ENCODE data around the gene IMPA2.

Gene IMPA2

GRCh38 chr18:12030670-12031069, 49.4 kb downstream of the IMPA2 start:
- no peak overlapping the region for H3K23ac ChIP-seq (ENCODE audit: low read length)
- H3K27me3 ChIP-seq (ENCODE audit: insufficient read depth, low read length): no peaks in the 10 kb centered on the region
- H3K79me2 ChIP-seq (ENCODE audit: control insufficient read depth, insufficient read depth, low read length, poor library complexity): no peaks in the 10 kb centered on the region
- H3K4ac ChIP-seq (ENCODE audit: low read depth, low read length): no peak overlapping the region
- no peak overlapping the region for H3K27ac ChIP-seq (ENCODE audit: low read depth, low read length)
- no peak overlapping the region for H4K91ac ChIP-seq (ENCODE audit: low read depth, low read length)
- H2BK5ac ChIP-seq (ENCODE audit: low read depth, low read length, poor library complexity): no peak overlapping the region
- no peaks in the 10 kb centered on the region for H3K9me3 ChIP-seq (ENCODE audit: insufficient read depth, low read depth, low read length)
- H3K79me1 ChIP-seq (ENCODE audit: low read length): no peaks in the 10 kb centered on the region
- no peak overlapping the region for H4K8ac ChIP-seq (ENCODE audit: low read depth, low read length)
- H2BK120ac ChIP-seq (ENCODE audit: insufficient read depth, low read length, poor library complexity): no peak overlapping the region
- H2AFZ ChIP-seq (ENCODE audit: insufficient read depth, low read length, poor library complexity): no peak overlapping the region
- WGBS (ENCODE audit: extremely low coverage, insufficient coverage, insufficient read length): no CpG with 5 or more reads among the region's 10 CpGs
- H3K4me3 ChIP-seq (ENCODE audit: low read depth, low read length): no peak overlapping the region
- no peak overlapping the region for H3K18ac ChIP-seq (ENCODE audit: low read length)
- no peak for DNase-seq
- no peak overlapping the region for H2AK5ac ChIP-seq (ENCODE audit: low read length)
- H3K4me2 ChIP-seq (ENCODE audit: low read length): no peak overlapping the region
- no peaks in the 10 kb centered on the region for H3K36me3 ChIP-seq (ENCODE audit: control insufficient read depth in 1 of 2, insufficient read depth in 2 of 2, low read length in 2 of 2)
- no peak overlapping the region for H3K14ac ChIP-seq (ENCODE audit: low read length)
- H3K4me1 ChIP-seq (ENCODE audit: control insufficient read depth in 1 of 2, insufficient read depth in 2 of 2, low read length in 2 of 2): no peaks in the 10 kb centered on the region
- no peak overlapping the region for H3K9ac ChIP-seq (ENCODE audit: low read length)
- no peak overlapping the region for H2BK12ac ChIP-seq (ENCODE audit: low read length)
- H4K12ac ChIP-seq (ENCODE audit: low read depth, low read length): no peak overlapping the region

- Histone ChIP-seq H2AK5ac (ENCODE audit: low read length) (no peak overlapping the region), H3K79me2 (ENCODE audit: control insufficient read depth, insufficient read depth, low read length, poor library complexity) (no peaks in the 10 kb centered on the region), H3K4me3 (ENCODE audit: low read depth, low read length) (no peak overlapping the region), H3K18ac (ENCODE audit: low read length) (no peak overlapping the region), H3K4me2 (ENCODE audit: low read length) (no peak overlapping the region), H3K4me1 (ENCODE audit: control insufficient read depth in 1 of 2, insufficient read depth in 2 of 2, low read length in 2 of 2) (no peaks in the 10 kb centered on the region), H3K36me3 (ENCODE audit: control insufficient read depth in 1 of 2, insufficient read depth in 2 of 2, low read length in 2 of 2) (no peaks in the 10 kb centered on the region), H3K9ac (ENCODE audit: low read length) (no peak overlapping the region), H4K8ac (ENCODE audit: low read depth, low read length) (no peak overlapping the region), H3K23ac (ENCODE audit: low read length) (no peak overlapping the region), H3K79me1 (ENCODE audit: low read length) (no peaks in the 10 kb centered on the region), H2BK5ac (ENCODE audit: low read depth, low read length, poor library complexity) (no peak overlapping the region), H3K27me3 (ENCODE audit: insufficient read depth, low read length) (no peaks in the 10 kb centered on the region), H3K14ac (ENCODE audit: low read length) (no peak overlapping the region), H2BK120ac (ENCODE audit: insufficient read depth, low read length, poor library complexity) (no peak overlapping the region), H3K27ac (ENCODE audit: low read depth, low read length) (no peak overlapping the region), H3K4ac (ENCODE audit: low read depth, low read length) (no peak overlapping the region), H2AFZ (ENCODE audit: insufficient read depth, low read length, poor library complexity) (no peak overlapping the region), H3K9me3 (ENCODE audit: insufficient read depth, low read depth, low read length) (no peaks in the 10 kb centered on the region), H4K91ac (ENCODE audit: low read depth, low read length) (no peak overlapping the region), H2BK12ac (ENCODE audit: low read length) (no peak overlapping the region), H4K12ac (ENCODE audit: low read depth, low read length) (no peak overlapping the region)
- DNase-seq: no peak
- no CpG with 5 or more reads among the region's 1 CpG for WGBS (ENCODE audit: extremely low coverage, insufficient coverage, insufficient read length)
Measured at GRCh38 chr18:12031181-12031580, 49.9 kb downstream of the IMPA2 start.

- Histone ChIP-seq H2BK120ac (ENCODE audit: insufficient read depth, low read length, poor library complexity) (no peak overlapping the region), H4K91ac (ENCODE audit: low read depth, low read length) (no peak overlapping the region), H3K79me1 (ENCODE audit: low read length) (no peaks in the 10 kb centered on the region), H3K23ac (ENCODE audit: low read length) (no peak overlapping the region), H3K14ac (ENCODE audit: low read length) (no peak overlapping the region), H3K36me3 (ENCODE audit: control insufficient read depth in 1 of 2, insufficient read depth in 2 of 2, low read length in 2 of 2) (no peaks in the 10 kb centered on the region), H2AK5ac (ENCODE audit: low read length) (no peak overlapping the region), H3K4me2 (ENCODE audit: low read length) (no peak overlapping the region), H2AFZ (ENCODE audit: insufficient read depth, low read length, poor library complexity) (no peak overlapping the region), H3K27me3 (ENCODE audit: insufficient read depth, low read length) (no peaks in the 10 kb centered on the region), H4K12ac (ENCODE audit: low read depth, low read length) (no peak overlapping the region), H3K79me2 (ENCODE audit: control insufficient read depth, insufficient read depth, low read length, poor library complexity) (no peaks in the 10 kb centered on the region), H4K8ac (ENCODE audit: low read depth, low read length) (no peak overlapping the region), H3K4me1 (ENCODE audit: control insufficient read depth in 1 of 2, insufficient read depth in 2 of 2, low read length in 2 of 2) (no peaks in the 10 kb centered on the region), H2BK5ac (ENCODE audit: low read depth, low read length, poor library complexity) (no peak overlapping the region), H2BK12ac (ENCODE audit: low read length) (no peak overlapping the region), H3K9me3 (ENCODE audit: insufficient read depth, low read depth, low read length) (no peaks in the 10 kb centered on the region), H3K9ac (ENCODE audit: low read length) (no peak overlapping the region), H3K27ac (ENCODE audit: low read depth, low read length) (no peak overlapping the region), H3K18ac (ENCODE audit: low read length) (no peak overlapping the region), H3K4me3 (ENCODE audit: low read depth, low read length) (no peak overlapping the region), H3K4ac (ENCODE audit: low read depth, low read length) (no peak overlapping the region)
- WGBS (ENCODE audit: extremely low coverage, insufficient coverage, insufficient read length): no CpG with 5 or more reads among the region's 7 CpGs
- DNase-seq: peak in 1 of 2 donors; percentile 9
Measured at GRCh38 chr18:12031846-12032245, 50.5 kb downstream of the IMPA2 start.

DNA sequence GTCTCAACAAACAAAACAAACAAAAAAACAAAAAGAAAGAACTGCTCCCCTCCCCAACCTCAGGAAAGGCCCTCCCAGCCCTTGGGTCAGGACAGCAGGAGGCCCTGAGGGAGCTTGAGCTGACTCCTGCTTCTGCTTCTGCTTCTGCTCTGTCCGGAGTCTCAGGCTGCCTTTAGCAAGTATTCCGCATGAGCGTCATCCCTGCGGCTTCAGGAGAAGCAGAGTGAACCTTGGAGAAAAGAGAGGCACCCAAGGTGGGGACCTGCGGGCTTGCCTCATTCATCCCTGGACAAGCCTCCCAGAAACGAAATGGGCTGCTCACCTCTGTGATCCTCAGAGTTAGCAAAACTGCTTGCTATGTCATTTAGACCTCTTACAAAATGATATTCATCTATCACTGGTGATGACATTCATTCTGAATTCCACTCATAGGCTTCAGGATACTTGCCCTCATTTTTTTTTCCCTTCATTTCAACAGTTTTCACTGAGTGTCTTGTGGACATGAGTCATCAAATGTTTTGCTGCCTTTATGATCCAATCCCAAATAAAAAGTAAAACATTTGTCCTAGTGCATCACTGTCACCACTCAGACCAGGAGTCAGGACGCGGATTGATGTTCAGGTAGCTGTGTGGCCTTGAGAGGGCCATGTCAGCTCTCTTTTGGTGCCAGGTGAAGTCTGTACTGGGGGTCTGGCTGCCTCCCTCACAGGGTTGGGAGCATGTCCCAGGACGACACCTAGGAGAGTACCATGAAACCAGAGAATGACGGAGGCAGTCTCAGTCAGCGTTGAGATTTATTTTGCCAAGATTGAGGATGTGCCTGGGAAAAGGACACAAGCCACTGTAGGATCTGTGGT, 51.7 kb downstream of the IMPA2 start:
- Histone ChIP-seq H3K9me3 (ENCODE audit: insufficient read depth, low read depth, low read length) (no peaks in the 10 kb centered on the region), H4K12ac (ENCODE audit: low read depth, low read length) (no peak overlapping the region), H3K79me1 (ENCODE audit: low read length) (no peaks in the 10 kb centered on the region), H3K4me3 (ENCODE audit: low read depth, low read length) (no peak overlapping the region), H3K18ac (ENCODE audit: low read length) (no peak overlapping the region), H4K91ac (ENCODE audit: low read depth, low read length) (no peak overlapping the region), H3K27ac (ENCODE audit: low read depth, low read length) (no peak overlapping the region), H2BK12ac (ENCODE audit: low read length) (no peak overlapping the region), H3K4me2 (ENCODE audit: low read length) (no peak overlapping the region), H3K4ac (ENCODE audit: low read depth, low read length) (no peak overlapping the region), H3K9ac (ENCODE audit: low read length) (no peak overlapping the region), H2BK120ac (ENCODE audit: insufficient read depth, low read length, poor library complexity) (no peak overlapping the region), H2BK5ac (ENCODE audit: low read depth, low read length, poor library complexity) (no peak overlapping the region), H2AK5ac (ENCODE audit: low read length) (no peak overlapping the region), H3K23ac (ENCODE audit: low read length) (no peak overlapping the region), H3K27me3 (ENCODE audit: insufficient read depth, low read length) (peaks cover 1% of the 10 kb centered on the region), H3K36me3 (ENCODE audit: control insufficient read depth in 1 of 2, insufficient read depth in 2 of 2, low read length in 2 of 2) (no peaks in the 10 kb centered on the region), H3K14ac (ENCODE audit: low read length) (no peak overlapping the region), H2AFZ (ENCODE audit: insufficient read depth, low read length, poor library complexity) (no peak overlapping the region), H3K79me2 (ENCODE audit: control insufficient read depth, insufficient read depth, low read length, poor library complexity) (no peaks in the 10 kb centered on the region), H3K4me1 (ENCODE audit: control insufficient read depth in 1 of 2, insufficient read depth in 2 of 2, low read length in 2 of 2) (no peaks in the 10 kb centered on the region), H4K8ac (ENCODE audit: low read depth, low read length) (no peak overlapping the region)
- no CpG with 5 or more reads among the region's 11 CpGs for WGBS (ENCODE audit: extremely low coverage, insufficient coverage, insufficient read length)
- peak in 1 of 2 donors; percentile 88 for DNase-seq
